H1 (cell line): ENCODE results near the gene ZNF667. TPM values are rescaled to one million over a fixed set of nuclear protein-coding genes. Genes with fewer than 3 reads are reported as not detected.

Experiments used
- CTCF ChIA-PET: fragments of 300-600 bp; sonication (Branson Sonifier 250); formaldehyde crosslinking; loops from one replicate; lab custom pipeline; 2021; ENCODE audit not compliant: partially characterized antibody; lab: Charles Lee
- POLR2A ChIA-PET: fragments of 300-600 bp; sonication (Branson Sonifier 250); formaldehyde crosslinking; loops from one replicate; lab custom pipeline; 2021; ENCODE audit warnings: inconsistent platforms; ENCODE audit not compliant: partially characterized antibody; lab: Charles Lee
- DNase-seq, 2 experiments: peaks; one replicate each; pipeline versions ENCODE4 v3.0.0 to v3.0.0-alpha.2; 2010 to 2022; ENCODE audit warnings: low spot score in 2 of 2, low read depth in 1 of 2, mixed read lengths in 1 of 2
- FAIRE-seq: peaks from 2 replicates; lab custom pipeline; 2011; peaks lifted over from hg19 to GRCh38; lab: Jason Lieb, UNC
- H2AFZ ChIP-seq: 2 replicates; pipeline ENCODE4 v1.8.1; 2012; ENCODE audit warnings: low read length, inconsistent platforms
- H2AK5ac ChIP-seq: 2 replicates; pipeline ENCODE4 v1.6.1; 2013; ENCODE audit warnings: low read depth, low read length
- H2BK120ac ChIP-seq: replicated peaks from 2 replicates; pipeline ENCODE3; 2013; ENCODE audit warnings: low read depth, low read length, inconsistent platforms
- H2BK12ac ChIP-seq: 2 replicates; pipeline ENCODE4 v1.6.1; 2013; ENCODE audit warnings: low read depth, low read length
- H2BK15ac ChIP-seq: 2 replicates; pipeline ENCODE4 v1.6.1; 2013; ENCODE audit warnings: low read length
- H2BK20ac ChIP-seq: 2 replicates; pipeline ENCODE4 v1.6.1; 2013; ENCODE audit warnings: low read length
- H2BK5ac ChIP-seq: 2 replicates; pipeline ENCODE4 v1.6.1; 2013; ENCODE audit warnings: low read depth, low read length
- H3K14ac ChIP-seq: 2 replicates; pipeline ENCODE4 v1.6.1; 2013; ENCODE audit warnings: inconsistent platforms; ENCODE audit not compliant: insufficient read length
- H3K18ac ChIP-seq: 2 replicates; pipeline ENCODE4 v1.6.1; 2013; ENCODE audit warnings: low read length; ENCODE audit errors: extremely low read depth
- H3K23ac ChIP-seq: 2 replicates; pipeline ENCODE4 v1.6.1; 2013; ENCODE audit warnings: inconsistent platforms; ENCODE audit not compliant: insufficient read length
- H3K23me2 ChIP-seq: 2 replicates; pipeline ENCODE4 v1.6.1; 2013; ENCODE audit warnings: low read depth, low read length
- H3K27ac ChIP-seq: 2 replicates; pipeline ENCODE4 v1.6.1; 2011; ENCODE audit warnings: low read depth, low read length, inconsistent platforms
- H3K27me3 ChIP-seq, 4 experiments: replicated peaks in 1 of 4; 1 replicate in 1 of 4; 2 replicates in 3 of 4; pipeline versions ENCODE4 v1.6.1 to v1.8.1; 2011 to 2013; ENCODE audit warnings: low read length in 3 of 4, mild to moderate bottlenecking in 3 of 4, inconsistent platforms in 2 of 4, mixed read lengths in 2 of 4, moderate library complexity in 1 of 4; ENCODE audit not compliant: control insufficient read depth in 3 of 4, insufficient read depth in 3 of 4; ENCODE audit errors: extremely low read depth in 1 of 4
- H3K36me3 ChIP-seq, 4 experiments: 2 replicates each; pipeline versions ENCODE4 v1.6.1 to v1.8.1; 2011 to 2013; ENCODE audit warnings: mild to moderate bottlenecking in 4 of 4, low read length in 3 of 4, moderate library complexity in 2 of 4, control low read depth in 1 of 4, inconsistent platforms in 1 of 4; ENCODE audit not compliant: insufficient read depth in 4 of 4, control insufficient read depth in 2 of 4
- H3K4ac ChIP-seq: replicated peaks from 2 replicates; pipeline ENCODE3; 2013; ENCODE audit warnings: low read length, low read depth, mixed read lengths, inconsistent platforms; ENCODE audit not compliant: insufficient read length
- H3K4me1 ChIP-seq, 4 experiments: replicated peaks in 1 of 4; 1 replicate in 1 of 4; 2 replicates in 3 of 4; pipeline versions ENCODE4 v1.6.1 to v1.8.1; 2011 to 2013; ENCODE audit warnings: low read length in 3 of 4, inconsistent platforms in 2 of 4, mixed read lengths in 1 of 4; ENCODE audit not compliant: insufficient read depth in 4 of 4, control insufficient read depth in 3 of 4
- H3K4me2 ChIP-seq, 2 experiments: 2 replicates each; pipeline versions ENCODE4 v1.6.1 to v1.8.1; 2011 to 2013; ENCODE audit warnings: low read depth in 2 of 2, low read length in 2 of 2, control low read depth in 1 of 2, inconsistent platforms in 1 of 2, mild to moderate bottlenecking in 1 of 2; ENCODE audit not compliant: insufficient read depth in 1 of 2
- H3K4me3 ChIP-seq, 4 experiments: fragments of 200-600, 300-600 bp in 1 of 4; sonication (generic), shearing (Covaris generic), sonication (Bioruptor Twin) in 1 of 4; 2 replicates each; pipeline versions ENCODE4 v1.5.1 to v1.8.1; 2011 to 2016; ENCODE audit warnings: low read length in 4 of 4, low read depth in 3 of 4, control low read depth in 2 of 4, inconsistent platforms in 2 of 4, mild to moderate bottlenecking in 2 of 4, mixed read lengths in 1 of 4, moderate library complexity in 1 of 4; ENCODE audit not compliant: insufficient read depth in 2 of 4; ENCODE audit errors: extremely low read depth in 1 of 4
- H3K56ac ChIP-seq: replicated peaks from 2 replicates; pipeline ENCODE3; 2013; ENCODE audit warnings: low read depth, mild to moderate bottlenecking, mixed read lengths, low read length, inconsistent platforms; ENCODE audit not compliant: insufficient read length
- H3K79me1 ChIP-seq: 2 replicates; pipeline ENCODE4 v1.6.1; 2013; ENCODE audit warnings: low read depth, low read length, control low read depth
- H3K79me2 ChIP-seq, 2 experiments: 2 replicates each; pipeline versions ENCODE4 v1.6.1 to v1.8.1; 2012 to 2013; ENCODE audit warnings: low read length in 2 of 2, mild to moderate bottlenecking in 2 of 2, inconsistent platforms in 1 of 2; ENCODE audit not compliant: insufficient read depth in 2 of 2, control insufficient read depth in 1 of 2
- H3K9ac ChIP-seq, 4 experiments: replicated peaks in 1 of 4; 1 replicate in 1 of 4; 2 replicates in 3 of 4; pipeline versions ENCODE4 v1.6.1 to v1.8.1; 2011 to 2013; ENCODE audit warnings: low read depth in 3 of 4, low read length in 3 of 4, control low read depth in 2 of 4, mild to moderate bottlenecking in 2 of 4, moderate library complexity in 2 of 4, inconsistent platforms in 1 of 4; ENCODE audit errors: extremely low read depth in 1 of 4
- H3K9me3 ChIP-seq, 2 experiments: 2 replicates each; pipeline versions ENCODE4 v1.6.1 to v1.8.1; 2012 to 2013; ENCODE audit warnings: mild to moderate bottlenecking in 2 of 2, moderate library complexity in 2 of 2, control low read depth in 1 of 2, inconsistent platforms in 1 of 2, low read depth in 1 of 2, low read length in 1 of 2, mixed read lengths in 1 of 2; ENCODE audit not compliant: insufficient read depth in 2 of 2
- H4K20me1 ChIP-seq, 2 experiments: replicated peaks in 1 of 2; 2 replicates each; pipeline versions ENCODE3 to v1.8.1; 2011 to 2013; ENCODE audit warnings: inconsistent platforms in 2 of 2, low read length in 2 of 2, mild to moderate bottlenecking in 1 of 2; ENCODE audit not compliant: insufficient read depth in 2 of 2, control insufficient read depth in 1 of 2
- H4K5ac ChIP-seq: 2 replicates; pipeline ENCODE4 v1.6.1; 2013; ENCODE audit warnings: low read length, low read depth, mixed read lengths, inconsistent platforms; ENCODE audit not compliant: insufficient read length
- H4K8ac ChIP-seq: 2 replicates; pipeline ENCODE4 v1.8.0; 2013; ENCODE audit warnings: mild to moderate bottlenecking, moderate library complexity, low read length, inconsistent platforms; ENCODE audit not compliant: insufficient read depth; ENCODE audit errors: extremely low read depth
- H4K91ac ChIP-seq: replicated peaks from 2 replicates; pipeline ENCODE3; 2013; ENCODE audit warnings: low read length, mixed read lengths, inconsistent platforms; ENCODE audit not compliant: insufficient read length
- CHD2 ChIP-seq: IDR thresholded peaks from 2 replicates; pipeline ENCODE4 v1.6.1; 2012; ENCODE audit warnings: low read length, improper control_type of control experiment
- CREB1 ChIP-seq: IDR thresholded peaks from 2 replicates; pipeline ENCODE4 v1.6.1; 2012; ENCODE audit warnings: inconsistent platforms
- EGR1 ChIP-seq: IDR thresholded peaks from 2 replicates; pipeline ENCODE4 v1.6.1; 2011; ENCODE audit warnings: low read depth, low read length, borderline replicate concordance
- NANOG ChIP-seq: IDR thresholded peaks from 2 replicates; pipeline ENCODE4 v1.6.1; 2011; ENCODE audit warnings: low read length, low read depth, mild to moderate bottlenecking, inconsistent platforms; ENCODE audit not compliant: insufficient read depth, poor library complexity, severe bottlenecking
- PHF8 ChIP-seq: fragments of 200-600 bp; sonication (generic); conservative IDR thresholded peaks from 2 replicates; pipeline ENCODE4 v1.7.1; 2012; ENCODE audit warnings: low read depth, mild to moderate bottlenecking, inconsistent platforms, low read length, moderate library complexity
- RAD21 ChIP-seq, 2 experiments: IDR thresholded peaks in 1 of 2; conservative IDR thresholded peaks in 1 of 2; 2 replicates each; pipeline ENCODE4 v1.6.1; 2011; ENCODE audit warnings: low read depth in 2 of 2, low read length in 2 of 2, improper control_type of control experiment in 1 of 2, inconsistent platforms in 1 of 2, mild to moderate bottlenecking in 1 of 2, moderate library complexity in 1 of 2
- SAP30 ChIP-seq: fragments of 300-600 bp; sonication (generic); IDR thresholded peaks from 2 replicates; pipeline ENCODE4 v1.7.1; 2012; ENCODE audit warnings: low read length, moderate library complexity, mild to moderate bottlenecking, inconsistent platforms; ENCODE audit not compliant: insufficient read depth, insufficient replicate concordance
- SIRT6 ChIP-seq: IDR thresholded peaks from one replicate; pipeline ENCODE4 v1.7.1; 2012; ENCODE audit warnings: low read length, inconsistent platforms
- SP1 ChIP-seq: IDR thresholded peaks from 2 replicates; pipeline ENCODE4 v1.6.1; 2011; ENCODE audit warnings: low read depth, low read length
- SUZ12 ChIP-seq: fragments of 200-600 bp; sonication (generic); IDR thresholded peaks from 2 replicates; pipeline ENCODE4 v1.6.1; 2012; ENCODE audit warnings: mild to moderate bottlenecking, inconsistent platforms, low read length, moderate library complexity, mixed read lengths
- TAF7 ChIP-seq: optimal IDR thresholded peaks from 2 replicates; pipeline ENCODE3; 2011; ENCODE audit warnings: low read depth, mild to moderate bottlenecking, inconsistent platforms, low read length, moderate library complexity, borderline replicate concordance
- YY1 ChIP-seq: IDR thresholded peaks from 2 replicates; pipeline ENCODE4 v1.6.1; 2011; ENCODE audit warnings: low read depth, mild to moderate bottlenecking, low read length
- WGBS, 2 experiments: shearing (Covaris generic) in 1 of 2; methylation state at CpG; one replicate each; pipeline versions ENCODE4 v1.1.6 to v1.1.7; 2013 to 2015; ENCODE audit warnings: low lambda C conversion rate in 2 of 2, mixed read lengths in 2 of 2, inconsistent platforms in 1 of 2, low coverage in 1 of 2, missing lambda C conversion rate in 1 of 2; ENCODE audit not compliant: insufficient replicate concordance in 2 of 2, insufficient coverage in 1 of 2, insufficient read length in 1 of 2; ENCODE audit errors: extremely low coverage in 1 of 2, missing lambda C conversion rate in 1 of 2; 5-methylcytosine and 5-hydroxymethylcytosine counted together
- polyA plus RNA-seq, 7 experiments: library from polyadenylated mRNA; depleted of rRNA in 3 of 7; stranded (reverse) in 5 of 7; unstranded in 2 of 7; fragments of >200 nt in 5 of 7; fragments of 200-250 nt in 2 of 7; gene quantifications; 1 replicate in 5 of 7; 2 replicates in 1 of 7; 4 replicates in 1 of 7; pipeline versions ENCODE4 v1.2.1 to v1.2.3, GENCODE V29; 2011 to 2013; ENCODE audit warnings: missing spikeins in 2 of 7, mixed read lengths in 2 of 7
- total RNA-seq: library from RNA; stranded (reverse); fragmentation: NEBNext Ultra II Directional; extraction: Animal tissue kit (Norgen Biotek cat#: 25700); gene quantifications from 2 replicates; pipeline ENCODE4 v1.2.1, GENCODE V29; 2021
- TF ChIP-seq, protein P1 (sequence below): IDR thresholded peaks from 2 replicates; pipeline ENCODE4 v1.6.1; 2012; ENCODE audit warnings: inconsistent platforms

ZNF667 gene
- total and polyA plus RNA-seq, 2 of the 8 experiments (the other 6 are each of a cell fraction or from before 2014, with no cell fraction given) = 4.4 to 10.7 TPM

DNA sequence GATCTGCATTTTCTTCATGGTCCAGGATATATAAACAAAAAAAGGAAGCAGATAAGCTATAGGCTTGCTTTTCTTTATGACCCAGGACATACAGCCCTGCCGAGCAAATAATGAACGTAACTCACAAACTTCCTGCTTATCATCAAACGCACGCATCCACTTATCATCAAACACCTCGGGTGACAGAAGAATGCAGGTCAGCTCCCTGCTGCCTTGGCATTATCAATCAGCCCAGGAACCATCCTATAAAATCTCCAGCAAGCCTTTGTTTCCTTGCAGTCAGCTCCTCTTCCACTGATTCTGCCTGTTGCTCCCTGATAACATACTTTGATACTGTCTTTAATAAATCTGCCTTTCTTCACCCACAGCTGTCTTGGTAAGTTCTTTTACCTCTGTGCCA, 78.3 kb downstream of the ZNF667 start:
- ChIA-PET POLR2A (interaction anchor here (2.0 kb wide), 2 partner anchors 30 to 79 kb away, joined by 6 to 7 read pairs; partner anchors contain the start of gene ZNF667), CTCF (interaction anchor here (0.7 to 2.2 kb wide), 6 partner anchors 13 to 700 kb away, joined by 3 to 10 read pairs (median 3); no protein-coding TSS in a partner anchor)
- Histone ChIP-seq H3K4me3 (no peak overlapping the region), H2BK5ac (no peak overlapping the region), H3K79me2 (no peaks in the 10 kb centered on the region), H4K8ac (no peak overlapping the region), H3K79me1 (no peaks in the 10 kb centered on the region), H3K56ac (no peak overlapping the region), H2BK12ac (no peak overlapping the region), H3K27me3 (no peaks in the 10 kb centered on the region), H4K5ac (no peak overlapping the region), H3K4me1 (no peaks in the 10 kb centered on the region), H3K27ac (no peak overlapping the region), H3K23me2 (peaks cover 2% of the 10 kb centered on the region; the same call in 1 of the 2 replicates), H2AFZ (no peak overlapping the region), H3K14ac (no peak overlapping the region), H3K4me2 (no peak overlapping the region), H3K4ac (no peak overlapping the region), H3K23ac (no peak overlapping the region), H3K36me3 (peaks cover 2 to 9% (median 4%) of the 10 kb centered on the region in 4 experiments; a peak in 3 of 8 replicates), H3K9ac (no peak overlapping the region), H2BK20ac (no peak overlapping the region), H4K20me1 (no peaks in the 10 kb centered on the region), H3K9me3 (peaks cover 0 to 5% of the 10 kb centered on the region in 2 experiments; a peak in 1 of 4 replicates), H2AK5ac (no peak overlapping the region), H4K91ac (no peak overlapping the region), H3K18ac (no peak overlapping the region), H2BK120ac (no peak overlapping the region), H2BK15ac (no peak overlapping the region)
- DNase-seq = no peak
- 99% methylated on average over 5 of the region's 5 CpGs; no CpG with 5 or more reads in 1 of the 2 experiments for WGBS, 2 experiments
- FAIRE-seq = no peak
- TF ChIP-seq YY1 (no peak), RAD21 (IDR thresholded peaks at IDR 0.05 in 1 of 2, conservative IDR thresholded peaks at IDR 0.05 in 1 of 2; ENCODE audit: low read depth in 2 of 2, low read length in 2 of 2) (no peak), CHD2 (no peak), TAF7 (no peak), SIRT6 (no peak), EGR1 (no peak), NANOG (no peak), CREB1 (no peak), PHF8 (no peak), SP1 (no peak), SUZ12 (no peak), SAP30 (no peak)
- TF ChIP-seq, protein P1, sequence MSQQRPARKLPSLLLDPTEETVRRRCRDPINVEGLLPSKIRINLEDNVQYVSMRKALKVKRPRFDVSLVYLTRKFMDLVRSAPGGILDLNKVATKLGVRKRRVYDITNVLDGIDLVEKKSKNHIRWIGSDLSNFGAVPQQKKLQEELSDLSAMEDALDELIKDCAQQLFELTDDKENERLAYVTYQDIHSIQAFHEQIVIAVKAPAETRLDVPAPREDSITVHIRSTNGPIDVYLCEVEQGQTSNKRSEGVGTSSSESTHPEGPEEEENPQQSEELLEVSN = no peak
